Midbrain (tissue), 1 donor: ENCODE results near the gene ENAH.

Experiments used
- DNase-seq: peaks from one replicate; lab custom pipeline; 2025; lab: John Stamatoyannopoulos, UW

Gene ENAH

DNA sequence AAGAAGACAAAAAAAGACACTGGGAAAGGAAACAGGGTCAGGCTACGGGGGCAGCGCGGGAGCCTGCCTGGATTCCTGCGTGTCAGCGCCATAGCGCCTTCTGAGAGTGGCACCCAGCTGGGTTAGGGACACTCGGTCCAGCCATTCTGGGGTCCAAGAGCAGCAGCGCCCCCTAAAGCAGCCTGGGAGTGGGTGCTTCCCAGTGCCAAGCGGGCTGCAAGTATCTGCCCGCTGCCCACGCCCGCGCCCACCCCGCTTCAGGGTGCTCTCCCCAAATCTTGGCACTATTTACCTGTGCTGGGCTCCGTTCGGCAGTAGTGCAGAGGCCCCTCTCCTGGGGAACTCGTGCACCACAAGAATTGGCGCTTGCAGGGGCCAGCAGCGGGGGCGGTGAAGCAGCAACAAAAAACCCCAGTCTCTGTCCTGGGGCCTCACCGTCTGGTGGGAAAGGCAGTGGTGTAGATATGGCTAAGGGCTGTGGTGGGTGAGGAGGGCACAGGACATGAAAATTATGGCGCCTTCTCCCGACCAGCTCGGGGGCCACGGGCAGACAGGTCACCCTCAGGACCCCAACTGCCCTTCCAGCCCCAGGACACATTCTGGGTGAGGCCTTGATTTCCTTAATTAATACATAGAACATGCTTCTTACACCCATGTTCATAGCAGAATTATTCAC, 200.9 kb downstream of the ENAH start:
- DNase-seq: no peak

DNA sequence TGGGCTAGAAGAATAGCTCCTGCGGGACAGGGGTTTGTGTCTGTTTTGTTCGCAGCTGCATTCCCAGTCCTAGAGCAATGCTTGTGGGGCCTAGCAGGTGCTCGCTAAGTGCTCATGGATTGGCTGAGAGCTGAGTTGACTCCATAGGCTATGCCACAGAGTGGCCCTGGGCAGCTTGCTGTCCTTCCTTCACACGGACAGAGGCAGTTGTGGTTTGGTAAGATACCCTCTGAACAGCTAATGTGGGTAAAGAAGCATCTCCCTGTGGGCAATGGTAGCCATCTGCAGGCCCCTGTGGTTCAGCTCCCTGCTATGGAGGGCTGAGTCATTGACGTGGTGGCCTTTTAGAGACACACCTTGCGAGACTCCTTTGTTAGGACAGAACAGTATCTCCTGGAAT, 201.6 kb downstream of the ENAH start:
- DNase-seq: no peak

DNA sequence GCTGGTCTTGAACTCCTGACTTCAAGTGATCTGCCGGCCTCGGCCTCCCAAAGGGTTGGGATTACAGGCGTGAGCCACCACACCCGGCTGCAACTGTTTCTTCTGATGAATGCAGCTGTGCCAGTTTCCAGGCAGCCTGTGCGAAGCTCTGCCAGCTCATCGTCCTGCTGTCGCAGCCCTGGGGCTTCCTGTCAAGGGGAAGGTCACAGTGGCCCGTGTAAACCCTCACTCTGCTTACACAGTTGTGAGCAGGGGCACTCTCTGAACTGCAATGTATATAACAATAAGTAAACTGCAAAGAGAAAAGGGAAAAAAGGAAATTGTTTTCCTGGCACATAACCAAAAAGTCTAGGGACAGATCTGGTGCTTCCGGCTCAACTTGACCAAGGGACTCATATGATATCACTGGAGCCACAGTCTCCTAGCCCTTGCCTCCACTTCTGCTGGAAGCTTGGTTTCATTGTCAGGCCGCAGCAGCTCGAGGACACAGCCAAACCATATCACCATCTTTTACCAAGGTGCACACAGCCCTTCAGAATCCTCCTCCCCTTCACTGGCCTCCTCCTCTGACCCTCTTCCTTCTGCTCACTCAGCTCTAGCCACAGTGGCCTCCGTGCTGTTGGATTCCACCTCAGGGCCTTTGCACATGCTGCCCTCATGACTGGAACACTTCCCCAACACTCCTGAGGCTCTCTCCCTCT, 202.3 kb downstream of the ENAH start:
- DNase-seq: no peak

DNA sequence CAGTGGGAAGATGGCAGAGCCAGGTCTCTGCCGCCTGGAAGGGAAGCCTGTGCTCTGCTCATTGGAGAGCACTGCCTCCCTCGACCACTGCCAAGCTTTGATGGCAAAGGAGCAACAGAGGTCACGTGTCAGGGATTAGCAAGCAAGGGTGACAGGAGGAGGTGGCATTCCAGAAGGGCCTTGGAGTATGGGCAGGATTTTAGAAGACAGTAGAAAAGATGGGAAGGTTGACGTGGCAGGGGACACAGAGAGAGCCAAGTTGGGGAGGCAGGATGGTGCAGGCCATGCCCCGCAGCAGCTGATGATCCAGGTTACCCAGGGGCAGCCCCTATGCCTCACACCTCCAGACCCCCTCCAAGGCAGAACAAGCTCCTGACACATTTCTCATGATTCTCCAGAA, 203.1 kb downstream of the ENAH start:
- DNase-seq: no peak

DNA sequence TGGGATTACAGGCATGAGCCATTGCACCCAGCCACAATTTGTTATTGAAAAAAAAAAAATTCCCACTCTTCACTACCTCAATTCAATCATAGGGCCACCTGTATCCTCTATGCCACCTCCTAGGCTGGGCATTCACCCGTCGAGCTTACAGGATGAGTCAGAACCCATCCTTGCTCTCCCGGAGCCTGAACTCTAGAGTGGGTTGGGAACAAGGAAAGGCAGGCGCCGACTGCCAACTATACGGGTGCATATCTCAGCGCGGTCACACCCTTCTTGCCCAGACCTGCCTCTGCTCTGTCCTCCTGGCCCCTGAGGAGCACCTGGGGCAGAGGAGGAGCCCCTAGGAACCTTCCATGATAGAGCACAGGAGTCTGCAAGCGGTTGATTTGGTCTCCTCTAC, 203.7 kb downstream of the ENAH start:
- DNase-seq: no peak

DNA sequence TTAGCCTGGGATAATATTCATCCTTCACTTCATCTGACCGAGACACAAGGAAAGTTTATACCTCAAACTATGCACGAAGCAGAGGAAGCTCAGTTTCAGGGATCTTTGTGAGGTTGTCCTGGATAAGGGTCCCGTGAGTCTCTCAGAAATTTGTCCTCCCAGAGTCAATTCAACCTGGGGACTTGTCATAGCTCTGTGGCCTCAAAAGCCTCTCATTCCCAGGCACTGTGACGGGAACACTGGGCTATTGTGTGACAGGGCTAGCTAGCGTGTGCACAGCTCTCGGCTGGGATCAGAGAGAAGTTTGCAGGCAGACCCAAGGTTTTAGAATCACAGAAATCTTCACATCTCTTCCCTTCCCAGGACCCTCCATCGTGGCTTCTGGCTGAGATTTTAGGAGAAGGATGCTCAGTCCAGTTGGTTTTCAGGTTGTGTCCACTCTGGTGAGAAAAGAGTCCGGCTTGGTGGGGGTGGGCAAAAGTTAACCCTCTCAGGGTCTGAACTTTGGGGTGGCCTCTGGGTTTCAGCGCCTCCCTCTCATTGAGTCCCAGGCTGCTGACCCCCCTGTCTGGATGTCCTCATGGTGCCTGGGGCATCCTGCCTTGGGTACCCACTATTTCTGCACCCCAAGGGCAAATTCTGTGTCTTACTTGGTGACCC, 204.6 kb downstream of the ENAH start:
- DNase-seq: peak; percentile 79

DNA sequence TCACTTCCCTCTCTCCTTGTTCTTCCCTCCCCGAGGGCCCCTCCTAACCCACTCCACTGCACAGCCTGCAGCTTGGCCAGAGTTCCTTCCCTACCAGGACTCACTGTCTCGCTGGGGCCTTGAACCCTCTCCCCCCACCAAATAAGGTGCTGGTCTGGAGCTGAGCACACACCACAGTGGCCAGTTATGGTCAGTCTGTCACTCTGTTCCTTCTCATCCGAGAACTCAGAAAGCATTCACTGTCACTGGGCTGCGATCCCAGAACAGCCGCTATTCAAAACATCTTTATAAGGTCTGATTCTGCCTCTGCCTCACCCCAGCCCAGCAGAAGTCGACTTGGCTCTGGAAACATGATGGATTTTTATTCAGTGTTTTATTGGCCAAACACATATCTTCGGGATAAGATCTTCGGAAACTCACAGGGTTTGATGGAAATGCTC, 205.3 kb downstream of the ENAH start:
- DNase-seq: peak; percentile 82

DNA sequence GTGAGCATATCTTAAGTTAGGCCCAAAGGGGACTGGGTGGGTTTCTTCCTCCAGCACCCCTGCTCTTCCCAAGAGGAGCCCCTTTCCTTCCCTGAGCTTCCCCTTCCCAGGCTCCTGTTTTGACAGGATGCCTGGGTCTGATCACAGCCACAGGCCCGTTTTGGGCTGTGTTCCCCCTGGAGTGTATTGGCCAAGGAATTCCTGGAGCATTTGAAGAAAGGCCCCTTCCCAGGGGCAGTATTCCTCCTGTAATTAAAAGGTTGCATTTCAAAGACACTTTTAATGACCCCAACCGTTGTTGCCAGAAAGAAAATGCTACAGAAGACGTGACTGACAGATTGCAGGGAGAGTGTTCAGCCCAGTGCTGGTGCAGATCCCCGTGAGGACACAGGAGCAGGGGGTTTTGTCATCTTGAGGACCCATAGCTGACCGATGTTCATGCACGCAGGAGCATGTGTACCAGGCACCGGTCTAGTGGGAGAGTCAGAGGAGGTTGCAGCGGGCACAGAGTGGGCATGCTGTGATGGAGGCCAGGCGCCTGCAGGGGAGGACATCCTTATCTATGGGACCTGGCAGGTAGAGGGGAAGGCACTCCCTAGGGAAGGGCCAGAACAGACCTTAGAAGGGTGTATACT, 205.8 kb downstream of the ENAH start:
- DNase-seq: no peak

DNA sequence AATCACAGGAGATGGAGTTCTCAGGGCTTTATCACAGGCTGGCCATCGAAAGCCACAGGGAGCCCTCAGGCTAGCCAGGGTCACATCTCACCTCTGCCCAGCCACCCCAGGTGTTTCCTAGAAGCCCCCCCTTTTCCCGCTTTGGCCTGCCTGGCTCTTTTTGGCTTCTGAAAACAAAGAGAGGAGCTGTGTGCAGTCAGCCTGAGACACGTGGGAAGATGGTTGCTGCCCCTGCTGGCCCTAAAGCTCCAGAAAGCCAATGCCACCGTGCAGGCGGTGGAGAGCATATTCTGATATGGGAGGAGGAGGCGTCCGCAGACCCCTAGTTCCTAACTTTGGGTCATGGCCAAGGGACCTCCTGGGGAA, 206.3 kb downstream of the ENAH start:
- DNase-seq: no peak

DNA sequence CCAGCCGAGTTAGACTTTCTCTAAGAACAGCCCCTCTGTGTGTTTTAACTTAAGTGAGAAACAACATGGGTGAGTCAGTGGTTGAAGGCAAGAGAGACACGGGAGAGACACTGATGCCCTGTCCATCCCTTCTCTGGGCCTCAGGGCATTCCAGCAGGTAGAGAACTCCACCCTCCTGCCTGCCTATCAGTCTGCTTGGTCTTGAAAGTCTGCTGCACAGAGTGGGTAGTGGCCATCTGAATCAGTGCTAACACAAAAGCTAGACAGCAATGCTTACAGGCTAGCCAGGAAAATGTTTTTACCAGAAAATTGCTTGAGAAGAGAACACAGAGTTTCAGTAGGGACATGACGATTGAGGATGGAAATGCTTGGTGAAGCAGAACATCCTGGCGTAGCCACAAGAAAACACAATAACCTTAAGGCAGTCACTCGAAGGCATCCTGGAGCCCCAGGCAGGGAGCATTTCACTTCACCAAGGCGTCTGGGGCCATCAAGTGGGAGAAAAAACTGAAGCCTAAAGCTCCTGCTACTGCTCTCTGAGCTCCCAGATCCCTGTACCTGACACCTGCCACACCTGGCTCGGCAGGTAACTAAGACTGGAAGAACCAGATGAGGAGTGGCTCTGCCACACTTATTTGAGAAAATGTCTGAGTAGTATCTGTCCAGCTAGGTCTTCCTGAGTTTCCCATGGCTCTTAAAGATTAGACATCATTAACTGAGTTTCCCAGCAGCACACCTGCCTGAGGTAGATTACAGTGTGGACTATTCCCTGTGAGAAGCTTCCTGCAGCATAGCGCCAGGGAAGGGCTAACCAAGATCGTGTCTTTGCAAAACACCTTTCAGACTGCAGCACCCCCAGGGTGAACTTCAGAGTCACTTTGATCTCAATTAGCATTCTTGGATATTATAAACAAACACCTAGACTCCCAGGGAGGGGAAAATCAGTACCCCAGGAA, 207.0 kb downstream of the ENAH start:
- DNase-seq: no peak

DNA sequence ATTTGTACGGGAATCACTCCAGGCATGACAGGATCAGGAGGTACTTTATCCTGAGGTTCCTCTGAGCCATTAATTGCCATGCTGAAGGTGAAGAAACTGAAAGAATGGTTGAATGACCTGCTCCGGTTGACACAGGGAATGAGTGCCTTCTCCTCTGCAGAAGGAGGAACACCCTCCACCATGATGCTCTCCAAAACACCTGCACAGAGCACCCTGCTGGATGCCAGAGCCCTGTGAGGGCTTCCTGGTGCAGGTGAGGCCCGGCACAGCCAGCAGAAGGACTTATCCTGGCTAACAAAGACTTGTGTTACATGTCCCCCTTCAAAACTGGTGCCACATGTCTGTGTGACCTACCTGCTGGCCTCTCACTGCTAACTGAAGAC, 210.8 kb downstream of the ENAH start:
- DNase-seq: no peak

DNA sequence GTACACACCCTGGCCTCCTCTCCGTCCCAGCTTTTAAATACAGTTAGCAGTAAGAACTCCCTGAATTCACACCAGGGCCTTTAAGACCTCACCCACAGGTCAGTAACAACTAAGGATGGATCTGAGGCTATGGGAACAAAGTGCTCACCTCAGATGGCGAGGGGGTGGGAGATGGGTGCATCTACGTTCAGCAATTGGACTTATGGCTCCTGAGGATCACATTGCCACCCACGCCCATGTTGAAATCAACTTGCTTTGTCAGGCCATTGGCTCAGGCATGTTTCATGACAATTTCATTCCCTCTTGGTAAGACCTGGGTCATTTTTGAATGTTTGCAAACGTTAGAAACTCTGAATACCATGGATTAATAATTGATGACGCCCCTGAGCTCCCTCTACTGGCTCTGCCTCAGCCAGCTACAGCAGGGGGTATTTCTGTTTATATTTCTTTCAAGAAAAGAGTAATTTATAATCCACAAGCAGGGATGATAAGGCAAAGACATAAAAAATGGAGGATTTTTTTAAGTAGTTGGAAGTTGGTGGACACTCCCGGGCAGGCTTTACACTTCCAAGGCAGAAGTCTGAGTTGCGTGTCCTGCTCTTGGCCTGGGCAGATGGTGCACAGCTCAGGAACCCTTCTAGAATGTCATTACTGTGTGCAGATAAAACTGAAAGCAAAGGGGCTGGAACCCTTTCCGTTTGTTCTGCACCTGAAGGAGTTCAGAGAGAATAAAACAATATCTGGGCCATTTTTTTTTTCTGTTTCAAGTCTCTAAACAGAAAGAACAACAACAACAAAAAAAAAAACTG, 211.4 kb downstream of the ENAH start:
- DNase-seq: no peak

DNA sequence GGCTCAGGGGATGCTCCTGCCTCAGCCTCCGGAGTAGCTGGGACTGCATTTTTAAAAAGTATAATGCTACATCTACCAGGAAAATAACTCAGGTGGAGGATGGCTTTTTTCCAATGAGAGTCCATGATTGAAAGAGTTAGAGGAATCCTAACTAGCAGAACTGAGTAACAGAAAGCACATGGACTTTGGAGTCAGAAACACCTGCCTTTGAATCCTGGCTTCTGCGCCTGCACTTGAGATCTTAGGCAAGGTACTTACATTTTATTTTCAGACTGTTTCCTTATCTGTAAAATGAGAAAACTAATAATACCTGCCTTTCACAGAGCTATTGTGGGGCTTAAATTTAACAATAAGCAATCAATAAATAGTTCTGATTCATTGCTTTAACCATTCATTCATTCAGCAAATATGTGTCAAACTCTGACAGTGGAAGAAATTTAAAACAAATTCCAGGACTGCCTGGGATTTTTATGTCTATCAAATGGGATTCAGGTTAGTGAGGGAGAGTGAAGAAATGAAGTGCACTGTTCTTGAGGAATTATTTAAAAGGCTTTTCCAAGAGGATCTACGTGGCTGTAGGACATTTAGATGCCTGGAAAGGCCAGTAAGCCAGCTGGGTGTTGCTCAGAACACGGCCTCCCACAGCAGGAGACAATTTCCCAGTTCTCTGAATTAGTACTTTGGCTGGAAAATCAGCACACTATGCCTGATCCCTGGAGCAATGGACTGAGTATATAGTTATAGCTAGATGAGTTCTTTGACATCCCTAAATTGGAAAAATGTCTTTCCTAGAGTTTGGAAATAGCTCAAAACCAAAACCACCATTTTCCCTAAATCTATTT, 212.3 kb downstream of the ENAH start:
- DNase-seq: no peak

DNA sequence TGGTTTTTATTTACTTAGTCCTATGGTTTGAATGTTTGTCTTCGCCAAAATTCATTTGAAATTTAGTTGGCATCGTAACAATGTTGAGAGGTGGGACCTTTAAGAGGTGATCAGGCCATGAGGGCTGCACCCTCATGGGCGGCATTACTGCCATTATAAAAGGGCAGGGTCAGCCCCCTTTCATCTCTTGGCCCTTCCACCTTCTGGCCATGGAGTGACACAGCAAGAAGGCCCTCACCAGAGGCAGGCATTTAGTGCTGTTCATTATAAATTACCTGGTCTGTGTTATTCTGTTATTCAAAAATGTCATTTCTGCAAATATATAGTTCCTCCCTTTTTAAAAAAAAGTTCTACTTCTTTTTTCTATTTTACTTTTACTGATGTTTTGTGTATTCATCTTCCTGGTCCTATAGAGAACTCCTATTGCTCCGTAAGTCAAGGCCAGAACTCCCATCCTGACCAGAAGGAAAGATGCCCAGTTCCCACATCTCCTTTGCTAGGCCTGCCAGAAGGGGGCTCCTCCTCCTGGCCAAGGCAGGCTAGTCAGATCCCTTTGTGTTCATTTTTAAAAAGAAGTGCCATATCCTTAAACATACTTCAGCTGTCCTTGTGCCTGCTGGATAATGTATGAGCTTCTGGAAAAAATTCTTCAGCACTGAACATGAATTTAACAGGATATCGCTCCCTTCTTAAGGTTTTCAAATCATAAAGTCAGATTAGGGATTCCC, 215.0 kb downstream of the ENAH start:
- DNase-seq: peak; percentile 29
